ENCODE measurements around the gene SMURF1.

Gene SMURF1

DNA sequence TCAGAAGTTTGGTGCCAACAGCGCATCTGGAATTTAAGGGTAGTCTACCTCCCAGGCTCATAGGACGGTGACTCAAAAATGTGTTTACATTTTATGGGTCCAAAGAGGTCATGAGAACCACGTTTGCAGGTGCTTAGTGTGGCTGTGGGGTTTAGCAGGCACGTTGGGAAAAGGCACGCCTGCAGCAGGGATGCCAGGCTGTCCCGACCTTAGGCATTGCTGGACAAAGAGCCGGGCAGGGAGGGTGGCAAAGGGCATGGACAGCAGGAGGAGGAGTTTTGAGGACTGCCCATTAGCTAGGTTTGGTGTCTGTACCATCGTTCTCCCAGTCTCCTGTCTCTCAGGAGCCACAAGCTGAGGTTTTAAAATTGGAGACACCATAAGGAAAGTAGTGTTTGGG is 161.2 kb downstream of the SMURF1 start:
- TF ChIP-seq, protein P1, sequence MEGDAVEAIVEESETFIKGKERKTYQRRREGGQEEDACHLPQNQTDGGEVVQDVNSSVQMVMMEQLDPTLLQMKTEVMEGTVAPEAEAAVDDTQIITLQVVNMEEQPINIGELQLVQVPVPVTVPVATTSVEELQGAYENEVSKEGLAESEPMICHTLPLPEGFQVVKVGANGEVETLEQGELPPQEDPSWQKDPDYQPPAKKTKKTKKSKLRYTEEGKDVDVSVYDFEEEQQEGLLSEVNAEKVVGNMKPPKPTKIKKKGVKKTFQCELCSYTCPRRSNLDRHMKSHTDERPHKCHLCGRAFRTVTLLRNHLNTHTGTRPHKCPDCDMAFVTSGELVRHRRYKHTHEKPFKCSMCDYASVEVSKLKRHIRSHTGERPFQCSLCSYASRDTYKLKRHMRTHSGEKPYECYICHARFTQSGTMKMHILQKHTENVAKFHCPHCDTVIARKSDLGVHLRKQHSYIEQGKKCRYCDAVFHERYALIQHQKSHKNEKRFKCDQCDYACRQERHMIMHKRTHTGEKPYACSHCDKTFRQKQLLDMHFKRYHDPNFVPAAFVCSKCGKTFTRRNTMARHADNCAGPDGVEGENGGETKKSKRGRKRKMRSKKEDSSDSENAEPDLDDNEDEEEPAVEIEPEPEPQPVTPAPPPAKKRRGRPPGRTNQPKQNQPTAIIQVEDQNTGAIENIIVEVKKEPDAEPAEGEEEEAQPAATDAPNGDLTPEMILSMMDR (IDR thresholded peaks at IDR 0.05; ENCODE audit: insufficient read depth, low read depth, low read length, missing control alignments) = no peak
- no peak overlapping the region for H3K4me3 ChIP-seq (ENCODE audit: low read length)
- no peak for DNase-seq (ENCODE audit: low read depth)

DNA sequence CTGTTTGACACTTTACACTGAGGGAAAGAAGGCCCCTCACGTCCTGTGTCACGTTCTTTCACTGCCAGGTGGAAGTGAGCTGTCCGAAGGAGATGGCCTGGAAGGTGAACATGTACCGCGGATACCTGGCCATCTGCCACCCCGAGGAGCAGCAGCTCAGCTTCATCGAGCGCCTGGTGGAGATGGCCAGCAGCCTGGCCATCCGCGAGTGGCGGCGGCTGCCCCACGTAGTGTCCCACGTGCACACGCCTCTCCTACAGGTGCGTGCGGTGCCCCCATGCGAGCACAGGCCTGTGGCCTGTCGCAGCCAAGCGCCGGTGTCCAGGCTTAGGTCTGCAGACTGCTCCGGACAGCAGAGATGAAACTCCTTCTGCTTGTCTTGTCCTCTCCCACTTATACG is 162.2 kb downstream of the SMURF1 start:
- no peak for DNase-seq (ENCODE audit: low read depth)
- TF ChIP-seq, protein P1 (IDR thresholded peaks at IDR 0.05; ENCODE audit: insufficient read depth, low read depth, low read length, missing control alignments) = no peak

DNA sequence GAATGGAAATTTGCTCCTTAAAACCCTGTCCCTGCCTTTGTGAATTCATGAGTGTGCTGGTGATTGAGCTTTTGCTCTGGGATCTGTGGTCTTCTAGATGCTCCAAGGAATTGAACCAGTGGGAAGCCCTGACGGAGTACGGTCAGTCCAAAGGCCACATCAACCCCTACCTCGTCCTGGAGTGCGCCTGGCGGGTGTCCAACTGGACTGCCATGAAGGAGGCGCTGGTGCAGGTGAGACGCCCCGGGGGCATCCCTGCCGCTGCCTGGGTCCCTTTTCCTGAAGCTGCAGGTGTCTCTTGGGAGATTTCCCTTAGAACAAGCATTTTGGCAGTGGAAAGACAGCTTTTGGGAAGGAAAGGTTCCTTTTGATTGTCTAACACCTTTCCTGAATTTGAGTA is 165.2 kb downstream of the SMURF1 start:
- TF ChIP-seq, protein P1 (IDR thresholded peaks at IDR 0.05; ENCODE audit: insufficient read depth, low read depth, low read length, missing control alignments) = no peak
- H3K4me3 ChIP-seq (ENCODE audit: low read length) = no peak overlapping the region
- DNase-seq (ENCODE audit: low read depth) = no peak

More for the DNA sequence above, 162.2 kb downstream of the SMURF1 start:
- no peak overlapping the region for H3K4me3 ChIP-seq (ENCODE audit: low read length)

Data from epithelial cell of esophagus (primary cell).